ENCODE measurements around the gene LCN6. TPM values are rescaled to one million over a fixed set of nuclear protein-coding genes. Genes with fewer than 3 reads are reported as not detected.
A peak's percentile ranks its signal among the peaks of the same experiment; 100 is the strongest.
"Not testable (repeated sequence)": the region's sequence is repeated elsewhere in the genome, so short reads cannot be mapped to it uniquely, and the experiment has no call there.

LCN6 gene
- total and polyA plus RNA-seq, 2 donors (not counting 1 experiment from before 2014, with no cell fraction given), result 0.18 TPM; not detected in 1

DNA sequence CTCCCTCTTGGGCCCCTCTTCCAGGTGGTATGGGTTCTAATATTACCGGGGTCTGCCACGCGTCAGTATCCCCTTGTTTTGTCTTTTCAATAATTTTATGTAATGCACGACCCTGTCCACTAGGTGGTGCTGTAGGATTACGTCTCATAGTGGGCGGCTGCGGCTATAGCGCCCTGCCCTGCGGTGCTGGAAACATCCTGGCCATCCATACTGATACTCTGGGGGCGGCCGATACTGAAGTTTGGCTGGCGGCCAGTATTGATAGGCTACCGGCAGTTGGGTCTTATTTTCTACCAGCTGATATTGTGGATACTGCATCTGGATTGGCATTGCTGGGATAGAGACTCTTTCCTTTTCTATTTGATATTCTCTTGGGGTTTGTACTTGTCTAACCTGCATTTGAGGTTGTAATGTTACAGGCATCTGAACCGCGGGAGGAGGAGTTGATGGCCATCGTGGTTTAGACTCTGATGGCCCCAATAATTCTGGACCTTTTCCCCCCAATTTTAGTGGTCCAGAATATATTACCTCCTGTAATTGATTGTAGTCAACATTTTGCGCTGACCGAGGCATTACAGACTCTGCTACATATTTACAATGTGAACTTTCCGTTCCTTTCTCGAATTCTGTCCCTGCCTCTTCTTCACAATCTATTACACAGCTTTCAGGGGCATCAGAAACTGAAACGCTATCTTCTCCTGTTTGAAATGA lies 39.5 kb upstream of the LCN6 start:
- DNase-seq (peak; percentile 86), ATAC-seq (ENCODE audit: low read depth) (no peak)
- POLR2A ChIA-PET, result no interaction called here
- no peaks in the 10 kb centered on the region for H3K9me3 ChIP-seq (ENCODE audit: control extremely low read depth in 1 of 3, control insufficient read depth in 2 of 3, insufficient read depth in 1 of 3, low read length in 2 of 3)
- TF ChIP-seq CTCF (IDR thresholded peaks at IDR 0.05) (peak; percentile 88), EZH2 (IDR thresholded peaks at IDR 0.05; ENCODE audit: borderline replicate concordance, insufficient read depth, low read depth, low read length, poor library complexity, severe bottlenecking) (no peak)
- Mint-ChIP-seq H3K4me1 (peaks cover 27% of the 10 kb centered on the region), H3K27ac (no peak overlapping the region), H3K4me3 (no peak overlapping the region), H3K9me3 (ENCODE audit: insufficient read depth) (no peaks in the 10 kb centered on the region), H3K27me3 (no peaks in the 10 kb centered on the region)
- no peaks in the 10 kb centered on the region for H3K27me3 ChIP-seq (replicated peaks in 1 of 4; ENCODE audit: control extremely low read depth in 1 of 4, control insufficient read depth in 3 of 4, insufficient read depth in 4 of 4, low read length in 3 of 4)
- intact Hi-C loops (cut with micrococcal nuclease), result loop anchor here (1.0 kb wide), 3 partner anchors 54 to 247 kb away; partner anchors contain the start of gene AJM1
- peaks cover 0 to 2% of the 10 kb centered on the region in 2 experiments for H3K36me3 ChIP-seq (replicated peaks in 1 of 2; ENCODE audit: control extremely low read depth in 1 of 2, control insufficient read depth in 1 of 2, extremely low read depth in 1 of 2, insufficient read depth in 2 of 2, low read length in 1 of 2)
- CTCF ChIA-PET, result interaction anchor here (0.6 to 10.5 kb wide), 22 partner anchors 10 to 494 kb away, joined by 3 to 106 read pairs (median 5); partner anchors contain the start of genes AJM1, FUT7, NPDC1 and RABL6
- H4K20me1 ChIP-seq (ENCODE audit: control insufficient read depth, insufficient read depth, low read length, poor library complexity, severe bottlenecking), result peaks cover 11% of the 10 kb centered on the region
- H3K4me1 ChIP-seq (ENCODE audit: control insufficient read depth in 2 of 2, insufficient read depth in 2 of 2, low read length in 2 of 2), result peaks cover 18 to 27% of the 10 kb centered on the region in 2 donors
- peak overlapping the region; percentile 40 for H3K4me2 ChIP-seq (replicated peaks; ENCODE audit: low read depth, low read length, poor library complexity, severe bottlenecking)
- no peak overlapping the region for H3K27ac ChIP-seq (ENCODE audit: low read length in 2 of 2)
- H3K4me3 ChIP-seq (ENCODE audit: control extremely low read depth in 1 of 5, extremely low read depth in 1 of 5, insufficient read depth in 1 of 5, low read depth in 2 of 5, low read length in 4 of 5), result no peak overlapping the region
- 24% methylated on average over 12 of the region's 21 CpGs for WGBS (ENCODE audit: insufficient coverage)
- H3K79me2 ChIP-seq (ENCODE audit: control insufficient read depth, insufficient read depth, low read length), result peaks cover 4% of the 10 kb centered on the region
- no peak overlapping the region for H2AFZ ChIP-seq (ENCODE audit: insufficient read depth, low read depth, low read length, poor library complexity, severe bottlenecking)
- H3K9ac ChIP-seq (ENCODE audit: low read length), result no peak overlapping the region

- H3K27me3 Mint-ChIP-seq; H3K27ac Mint-ChIP-seq; H3K27ac ChIP-seq (ENCODE audit: low read length in 2 of 2); H3K36me3 ChIP-seq (replicated peaks in 1 of 2; ENCODE audit: control extremely low read depth in 1 of 2, control insufficient read depth in 1 of 2, extremely low read depth in 1 of 2, insufficient read depth in 2 of 2, low read length in 1 of 2); H3K4me2 ChIP-seq (replicated peaks; ENCODE audit: low read depth, low read length, poor library complexity, severe bottlenecking); H3K9me3 ChIP-seq (ENCODE audit: control extremely low read depth in 1 of 3, control insufficient read depth in 2 of 3, insufficient read depth in 1 of 3, low read length in 2 of 3); H2AFZ ChIP-seq (ENCODE audit: insufficient read depth, low read depth, low read length, poor library complexity, severe bottlenecking); H3K4me3 Mint-ChIP-seq; ATAC-seq (ENCODE audit: low read depth); POLR2A ChIA-PET; H3K9me3 Mint-ChIP-seq (ENCODE audit: insufficient read depth); H3K79me2 ChIP-seq (ENCODE audit: control insufficient read depth, insufficient read depth, low read length); DNase-seq; H4K20me1 ChIP-seq (ENCODE audit: control insufficient read depth, insufficient read depth, low read length, poor library complexity, severe bottlenecking); H3K4me3 ChIP-seq (ENCODE audit: control extremely low read depth in 1 of 5, extremely low read depth in 1 of 5, insufficient read depth in 1 of 5, low read depth in 2 of 5, low read length in 4 of 5); H3K27me3 ChIP-seq (replicated peaks in 1 of 4; ENCODE audit: control extremely low read depth in 1 of 4, control insufficient read depth in 3 of 4, insufficient read depth in 4 of 4, low read length in 3 of 4); H3K9ac ChIP-seq (ENCODE audit: low read length): not testable (repeated sequence)
- CTCF ChIA-PET, result interaction anchor here (0.8 to 10.5 kb wide), 19 partner anchors 9 to 495 kb away, joined by 3 to 106 read pairs (median 4); partner anchors contain the start of genes AJM1, FUT7, NPDC1 and RNF224
- H3K4me1 ChIP-seq (ENCODE audit: control insufficient read depth in 2 of 2, insufficient read depth in 2 of 2, low read length in 2 of 2), result peaks cover 12 to 20% of the 10 kb centered on the region in 2 donors
- H3K4me1 Mint-ChIP-seq, result peaks cover 22% of the 10 kb centered on the region
- WGBS (ENCODE audit: insufficient coverage), result 36% methylated on average over 2 of the region's 4 CpGs
- intact Hi-C loops (cut with micrococcal nuclease), result loop anchor here (1.0 kb wide), 3 partner anchors 55 to 248 kb away; partner anchors contain the start of gene AJM1
Observed at GRCh38 chr9:136786983-136787382, 38.7 kb upstream of the LCN6 start.
